Measurements from ENCODE around the gene PCK1.

PCK1 gene

GRCh38 chr20:57600320-57601210 lies 39.7 kb downstream of the PCK1 start:
- Mint-ChIP-seq H3K9me3 (peaks cover 0 to 1% of the 10 kb centered on the region in 2 donors), H3K27ac (no peak overlapping the region), H3K4me1 (peaks cover 12 to 13% of the 10 kb centered on the region in 2 donors), H3K27me3 (peaks cover 5 to 6% of the 10 kb centered on the region in 2 donors), H3K4me3 (no peak overlapping the region), H3K36me3 (peaks cover 0 to 1% of the 10 kb centered on the region in 2 donors)
- ATAC-seq (replicated peaks) (peak in 1 of 2 donors; percentile 55), DNase-seq (no peak)

- no peak overlapping the region for H3K27ac Mint-ChIP-seq
- H3K27me3 Mint-ChIP-seq: peaks cover 5 to 6% of the 10 kb centered on the region in 2 donors
- H3K36me3 Mint-ChIP-seq: no peaks in the 10 kb centered on the region
- no peak for ATAC-seq (replicated peaks)
- no peak overlapping the region for H3K4me3 Mint-ChIP-seq
- H3K9me3 Mint-ChIP-seq: peaks cover 0 to 1% of the 10 kb centered on the region in 2 donors
- DNase-seq: no peak
- H3K4me1 Mint-ChIP-seq: peaks cover 11 to 12% of the 10 kb centered on the region in 2 donors
Observed at GRCh38 chr20:57601211-57601570, 40.3 kb downstream of the PCK1 start.

- ATAC-seq (replicated peaks) (no peak), DNase-seq (no peak)
- peaks cover 5 to 6% of the 10 kb centered on the region in 2 donors for H3K27me3 Mint-ChIP-seq
- peak overlapping the region; percentile 32 for H3K27ac Mint-ChIP-seq
- peaks cover 11 to 12% of the 10 kb centered on the region in 2 donors for H3K4me1 Mint-ChIP-seq
- H3K36me3 Mint-ChIP-seq: no peaks in the 10 kb centered on the region
- no peak overlapping the region for H3K4me3 Mint-ChIP-seq
- H3K9me3 Mint-ChIP-seq: peaks cover 0 to 1% of the 10 kb centered on the region in 2 donors
Observed at GRCh38 chr20:57601737-57602136, 40.8 kb downstream of the PCK1 start.

DNA sequence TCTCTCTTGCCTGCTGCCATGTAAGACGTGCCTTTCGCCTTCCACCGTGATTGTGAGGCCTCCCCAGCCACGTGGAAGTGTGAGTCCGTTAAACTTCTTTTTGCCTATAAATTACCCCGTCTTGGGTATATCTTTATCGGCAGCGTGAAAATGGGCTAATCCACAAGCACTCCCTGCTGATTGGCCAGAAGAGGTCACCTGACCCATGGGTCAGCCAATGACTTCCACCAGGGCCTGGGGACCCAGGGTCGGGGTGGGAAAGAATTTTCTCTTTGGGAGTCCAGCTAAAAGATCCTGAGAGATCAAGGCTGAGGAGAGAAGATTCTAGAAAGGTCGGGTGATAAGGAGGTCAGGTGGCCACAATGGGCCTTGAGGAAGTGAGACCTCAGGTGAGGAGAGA lies 42.2 kb downstream of the PCK1 start:
- Mint-ChIP-seq H3K36me3 (peaks cover under 1 to 2% of the 10 kb centered on the region in 2 donors), H3K4me3 (no peak overlapping the region), H3K4me1 (peaks cover 5 to 7% of the 10 kb centered on the region in 2 donors), H3K27me3 (peaks cover 5 to 6% of the 10 kb centered on the region in 2 donors), H3K27ac (no peak overlapping the region), H3K9me3 (peaks cover 0 to 1% of the 10 kb centered on the region in 2 donors)
- ATAC-seq (replicated peaks) (no peak), DNase-seq (no peak)

DNA sequence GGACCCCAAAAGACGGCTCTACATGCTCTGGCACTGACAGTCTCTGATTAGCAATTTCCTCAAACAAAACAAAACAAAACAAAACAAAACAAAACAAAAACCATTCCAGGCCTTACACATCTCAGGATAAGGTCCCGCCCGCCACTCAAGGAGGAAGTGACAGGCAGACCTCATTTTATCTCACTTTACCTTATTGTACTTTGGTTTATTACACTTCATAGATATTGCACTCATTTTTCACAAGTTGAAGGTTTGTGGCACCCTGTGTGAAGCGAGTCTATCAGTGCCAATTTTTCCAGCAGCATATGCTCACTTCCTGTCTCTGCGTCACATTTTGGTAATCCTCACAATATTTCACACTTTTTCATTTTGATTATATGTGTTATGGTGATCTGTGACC lies 44.1 kb downstream of the PCK1 start:
- Mint-ChIP-seq H3K4me1 (peaks cover 10 to 15% of the 10 kb centered on the region in 2 donors), H3K27me3 (peaks cover 5 to 6% of the 10 kb centered on the region in 2 donors), H3K4me3 (no peak overlapping the region), H3K36me3 (peaks cover 4 to 17% of the 10 kb centered on the region in 2 donors), H3K9me3 (peaks cover 0 to 1% of the 10 kb centered on the region in 2 donors), H3K27ac (no peak overlapping the region)
- ATAC-seq (replicated peaks): no peak
- no peak for DNase-seq

- peaks cover 0 to 1% of the 10 kb centered on the region in 2 donors for H3K9me3 Mint-ChIP-seq
- H3K27ac Mint-ChIP-seq: no peak overlapping the region
- H3K27me3 Mint-ChIP-seq: peaks cover 4 to 5% of the 10 kb centered on the region in 2 donors
- ATAC-seq (replicated peaks): no peak
- H3K4me3 Mint-ChIP-seq: no peak overlapping the region
- no peak for DNase-seq
- peaks cover 10 to 23% of the 10 kb centered on the region in 2 donors for H3K36me3 Mint-ChIP-seq
- H3K4me1 Mint-ChIP-seq: peaks cover 16 to 20% of the 10 kb centered on the region in 2 donors
Observed at GRCh38 chr20:57605878-57606277, 45.0 kb downstream of the PCK1 start.

GRCh38 chr20:57608516-57608915 lies 47.6 kb downstream of the PCK1 start:
- peaks cover 11 to 28% of the 10 kb centered on the region in 2 donors for H3K36me3 Mint-ChIP-seq
- H3K4me1 Mint-ChIP-seq: peaks cover 14 to 18% of the 10 kb centered on the region in 2 donors
- H3K4me3 Mint-ChIP-seq: no peak overlapping the region

GRCh38 chr20:57609086-57609841 lies 48.4 kb downstream of the PCK1 start:
- no peak for ATAC-seq (replicated peaks)
- DNase-seq: no peak
- H3K4me3 Mint-ChIP-seq: no peak overlapping the region
- H3K27me3 Mint-ChIP-seq: no peaks in the 10 kb centered on the region
- peaks cover 14 to 18% of the 10 kb centered on the region in 2 donors for H3K4me1 Mint-ChIP-seq
- no peak overlapping the region for H3K27ac Mint-ChIP-seq
- H3K36me3 Mint-ChIP-seq: peaks cover 11 to 28% of the 10 kb centered on the region in 2 donors
- H3K9me3 Mint-ChIP-seq: no peaks in the 10 kb centered on the region

More at GRCh38 chr20:57608516-57608915, 47.6 kb downstream of the PCK1 start:
- H3K27me3 Mint-ChIP-seq: no peaks in the 10 kb centered on the region
- ATAC-seq (replicated peaks) (no peak), DNase-seq (no peak)
- H3K9me3 Mint-ChIP-seq: no peaks in the 10 kb centered on the region
- H3K27ac Mint-ChIP-seq: no peak overlapping the region

GRCh38 chr20:57609842-57610167 lies 48.9 kb downstream of the PCK1 start:
- H3K4me1 Mint-ChIP-seq: peaks cover 14 to 15% of the 10 kb centered on the region in 2 donors
- no peak for ATAC-seq (replicated peaks)
- H3K27me3 Mint-ChIP-seq: no peaks in the 10 kb centered on the region
- H3K27ac Mint-ChIP-seq: no peak overlapping the region
- no peaks in the 10 kb centered on the region for H3K9me3 Mint-ChIP-seq
- H3K4me3 Mint-ChIP-seq: no peak overlapping the region
- H3K36me3 Mint-ChIP-seq: peaks cover 14 to 33% of the 10 kb centered on the region in 2 donors
- DNase-seq: no peak

DNA sequence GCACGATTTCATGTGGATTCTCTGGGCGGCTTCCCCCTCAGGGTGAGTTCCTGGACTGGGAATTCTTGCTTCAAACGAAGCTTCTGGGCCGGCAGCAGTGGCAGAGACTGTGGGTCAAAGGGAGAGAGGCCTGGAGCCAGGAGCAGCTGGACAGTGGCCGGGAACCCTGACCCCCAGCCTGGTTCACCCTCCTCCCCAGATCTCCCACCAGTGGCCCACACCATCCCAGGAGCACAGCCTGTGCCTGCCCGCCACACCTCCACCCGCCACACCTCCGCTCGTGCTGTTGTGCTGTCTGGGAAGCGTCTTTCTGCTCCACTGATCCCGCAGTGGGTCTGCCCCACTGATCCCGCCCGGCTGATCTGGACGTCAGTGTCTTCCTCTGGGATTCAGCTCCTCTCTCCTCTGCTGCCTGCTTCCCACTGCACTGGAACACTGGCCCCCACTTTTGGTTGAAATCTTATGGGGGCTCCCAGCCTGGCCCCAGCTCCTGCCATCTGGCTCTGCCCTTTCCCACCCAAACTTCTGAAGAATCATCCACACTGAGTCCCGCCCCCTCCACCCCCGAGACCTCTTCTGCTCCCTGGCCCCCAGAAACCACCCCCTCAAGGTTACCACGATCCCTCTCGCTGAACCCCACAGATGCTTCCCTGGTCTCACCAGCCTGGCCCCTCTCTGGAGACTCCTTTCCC lies 49.5 kb downstream of the PCK1 start:
- Mint-ChIP-seq H3K9me3 (no peaks in the 10 kb centered on the region), H3K36me3 (peaks cover 14 to 33% of the 10 kb centered on the region in 2 donors), H3K27me3 (no peaks in the 10 kb centered on the region), H3K4me1 (peaks cover 14 to 15% of the 10 kb centered on the region in 2 donors), H3K27ac (peak overlapping the region; percentile 44), H3K4me3 (no peak overlapping the region)
- ATAC-seq (replicated peaks): no peak
- no peak for DNase-seq

- Mint-ChIP-seq H3K27ac (no peak overlapping the region), H3K9me3 (no peaks in the 10 kb centered on the region), H3K4me1 (peaks cover 15 to 23% of the 10 kb centered on the region in 2 donors), H3K4me3 (no peak overlapping the region), H3K27me3 (no peaks in the 10 kb centered on the region), H3K36me3 (peaks cover 14 to 33% of the 10 kb centered on the region in 2 donors)
- ATAC-seq (replicated peaks): no peak
- DNase-seq: no peak
Observed at GRCh38 chr20:57611586-57612311, 50.8 kb downstream of the PCK1 start.

DNA sequence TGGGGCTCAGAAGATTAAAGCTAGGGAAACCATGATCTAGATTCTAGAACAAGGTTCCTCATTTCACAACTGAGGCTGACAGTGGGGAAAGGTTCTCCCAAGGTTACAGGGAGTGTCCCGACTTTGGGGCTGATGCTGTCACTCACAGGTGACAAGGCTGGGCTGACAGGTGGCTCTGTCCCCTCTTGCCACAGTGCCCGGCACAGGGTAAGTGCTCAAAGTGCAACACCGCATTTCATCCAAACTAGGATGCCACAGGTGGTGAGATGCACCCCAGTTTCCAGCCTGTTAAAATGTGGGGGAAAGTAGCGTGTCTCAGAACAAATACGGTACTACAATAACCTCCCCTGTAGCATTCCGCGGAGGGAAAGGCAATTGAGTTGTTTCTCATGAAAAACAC lies 51.5 kb downstream of the PCK1 start:
- H3K9me3 Mint-ChIP-seq: no peaks in the 10 kb centered on the region
- ATAC-seq (replicated peaks) (no peak), DNase-seq (no peak)
- H3K36me3 Mint-ChIP-seq: peaks cover 12 to 33% of the 10 kb centered on the region in 2 donors
- no peaks in the 10 kb centered on the region for H3K27me3 Mint-ChIP-seq
- no peak overlapping the region for H3K4me3 Mint-ChIP-seq
- H3K27ac Mint-ChIP-seq: no peak overlapping the region
- peaks cover 21 to 30% of the 10 kb centered on the region in 2 donors for H3K4me1 Mint-ChIP-seq

DNA sequence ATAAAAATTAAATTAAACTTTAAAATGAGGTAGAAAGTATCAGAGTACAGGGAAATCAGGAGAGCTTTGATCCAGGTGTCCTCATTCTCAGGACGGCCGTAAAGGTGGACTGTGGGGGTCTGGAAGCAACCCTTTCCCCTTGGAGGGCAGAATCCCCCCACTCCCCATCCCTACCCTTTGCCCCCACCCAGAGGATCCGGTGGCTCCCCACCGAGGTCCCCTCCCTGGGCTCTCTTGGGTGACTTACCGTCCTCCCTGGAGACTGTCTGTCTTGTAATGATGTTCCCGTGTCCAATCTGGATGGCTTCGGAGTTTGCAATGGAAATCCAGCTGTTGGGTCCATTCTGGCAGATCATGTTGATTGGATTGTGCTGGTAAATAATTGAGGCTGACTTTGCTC lies 52.0 kb downstream of the PCK1 start:
- Mint-ChIP-seq H3K27me3 (no peaks in the 10 kb centered on the region), H3K4me3 (no peak overlapping the region), H3K36me3 (peaks cover 12 to 33% of the 10 kb centered on the region in 2 donors), H3K9me3 (no peaks in the 10 kb centered on the region), H3K27ac (no peak overlapping the region), H3K4me1 (peaks cover 26 to 35% of the 10 kb centered on the region in 2 donors)
- DNase-seq (no peak), ATAC-seq (replicated peaks) (no peak)

Measured in stimulated activated naive B cell treated with anti-CD40 and anti-IgM and Interleukin-4, amounts not matched to agents 10 μg/mL and 1 μg/mL and 100 μg/mL, for 72 hours (primary cell).